ENCODE results near the gene LRP5. TPM values are rescaled to one million over a fixed set of nuclear protein-coding genes. Genes with fewer than 3 reads are reported as not detected.

LRP5 gene
- total RNA-seq, 2 donors from 2014 or later: 34.6 to 60.9 TPM

- peak overlapping the region in 1 of 2 donors; percentile 8 for H3K27ac ChIP-seq
- no peaks in the 10 kb centered on the region for H3K9me3 ChIP-seq
- peaks cover 0 to 55% of the 10 kb centered on the region in 2 donors for H3K4me1 ChIP-seq
- no peaks in the 10 kb centered on the region for H3K27me3 ChIP-seq
- no peak for DNase-seq (ENCODE audit: low spot score)
- TF ChIP-seq CTCF (IDR thresholded peaks at IDR 0.05): no peak
- no peaks in the 10 kb centered on the region for H3K36me3 ChIP-seq
- no peak overlapping the region for H3K4me3 ChIP-seq
Measured at GRCh38 chr11:68481579-68482240, 169.3 kb downstream of the LRP5 start.

- Histone ChIP-seq H3K4me3 (no peak overlapping the region), H3K27me3 (no peaks in the 10 kb centered on the region), H3K36me3 (no peaks in the 10 kb centered on the region), H3K9me3 (no peaks in the 10 kb centered on the region), H3K4me1 (peaks cover 0 to 21% of the 10 kb centered on the region in 2 donors), H3K27ac (no peak overlapping the region)
- no peak for TF ChIP-seq CTCF (IDR thresholded peaks at IDR 0.05)
- DNase-seq (ENCODE audit: low spot score): no peak
Measured at GRCh38 chr11:68488623-68489022, 176.2 kb downstream of the LRP5 start.

- Histone ChIP-seq H3K4me3 (no peak overlapping the region), H3K36me3 (no peaks in the 10 kb centered on the region), H3K4me1 (peaks cover 0 to 54% of the 10 kb centered on the region in 2 donors)
Measured at GRCh38 chr11:68495220-68495729, 182.9 kb downstream of the LRP5 start.

GRCh38 chr11:68495872-68496271, 183.5 kb downstream of the LRP5 start:
- Histone ChIP-seq H3K9me3 (no peaks in the 10 kb centered on the region), H3K27me3 (no peaks in the 10 kb centered on the region), H3K4me3 (no peak overlapping the region), H3K27ac (no peak overlapping the region), H3K36me3 (no peaks in the 10 kb centered on the region), H3K4me1 (peaks cover 0 to 54% of the 10 kb centered on the region in 2 donors)
- no peak for DNase-seq (ENCODE audit: low spot score)
- TF ChIP-seq CTCF (IDR thresholded peaks at IDR 0.05): no peak

More at GRCh38 chr11:68495220-68495729, 182.9 kb downstream of the LRP5 start:
- H3K27me3 ChIP-seq: no peaks in the 10 kb centered on the region
- H3K9me3 ChIP-seq: no peaks in the 10 kb centered on the region
- TF ChIP-seq CTCF (IDR thresholded peaks at IDR 0.05): no peak
- no peak for DNase-seq (ENCODE audit: low spot score)
- no peak overlapping the region for H3K27ac ChIP-seq

GRCh38 chr11:68497761-68498160, 185.4 kb downstream of the LRP5 start:
- no peaks in the 10 kb centered on the region for H3K9me3 ChIP-seq
- no peak for TF ChIP-seq CTCF (IDR thresholded peaks at IDR 0.05)
- H3K27ac ChIP-seq: no peak overlapping the region
- H3K27me3 ChIP-seq: no peaks in the 10 kb centered on the region
- H3K4me3 ChIP-seq: no peak overlapping the region
- no peaks in the 10 kb centered on the region for H3K36me3 ChIP-seq
- H3K4me1 ChIP-seq: peaks cover 0 to 71% of the 10 kb centered on the region in 2 donors
- no peak for DNase-seq (ENCODE audit: low spot score)

All from right atrium auricular region (tissue), 2 donors.